Measurements from ENCODE around the gene APOBEC3B.
"Not testable (repeated sequence)": the region's sequence is repeated elsewhere in the genome, so short reads cannot be mapped to it uniquely, and the experiment has no call there.

APOBEC3B gene

DNA sequence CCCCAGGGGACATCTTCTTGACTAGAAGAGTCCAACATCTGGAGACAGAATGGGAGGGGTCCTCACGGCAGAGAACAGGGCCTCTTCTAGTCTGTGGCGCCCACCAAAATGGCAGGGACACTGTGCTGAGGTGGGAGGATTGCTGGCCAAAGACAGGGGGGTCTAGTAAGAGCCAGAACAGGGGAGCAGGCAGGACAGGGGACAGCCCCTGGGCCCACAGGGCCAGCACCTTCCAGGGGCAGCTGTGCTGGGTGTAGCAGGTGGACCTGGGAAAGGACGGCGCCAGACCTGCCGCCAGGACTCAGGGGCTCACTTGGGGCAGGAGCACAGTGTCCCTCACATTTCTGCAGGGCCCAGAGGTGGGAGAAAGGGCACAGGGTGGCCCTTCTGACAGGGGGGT, 25.6 kb upstream of the APOBEC3B start:
- no peak for DNase-seq (ENCODE audit: low spot score)
- TF ChIP-seq, protein P1, sequence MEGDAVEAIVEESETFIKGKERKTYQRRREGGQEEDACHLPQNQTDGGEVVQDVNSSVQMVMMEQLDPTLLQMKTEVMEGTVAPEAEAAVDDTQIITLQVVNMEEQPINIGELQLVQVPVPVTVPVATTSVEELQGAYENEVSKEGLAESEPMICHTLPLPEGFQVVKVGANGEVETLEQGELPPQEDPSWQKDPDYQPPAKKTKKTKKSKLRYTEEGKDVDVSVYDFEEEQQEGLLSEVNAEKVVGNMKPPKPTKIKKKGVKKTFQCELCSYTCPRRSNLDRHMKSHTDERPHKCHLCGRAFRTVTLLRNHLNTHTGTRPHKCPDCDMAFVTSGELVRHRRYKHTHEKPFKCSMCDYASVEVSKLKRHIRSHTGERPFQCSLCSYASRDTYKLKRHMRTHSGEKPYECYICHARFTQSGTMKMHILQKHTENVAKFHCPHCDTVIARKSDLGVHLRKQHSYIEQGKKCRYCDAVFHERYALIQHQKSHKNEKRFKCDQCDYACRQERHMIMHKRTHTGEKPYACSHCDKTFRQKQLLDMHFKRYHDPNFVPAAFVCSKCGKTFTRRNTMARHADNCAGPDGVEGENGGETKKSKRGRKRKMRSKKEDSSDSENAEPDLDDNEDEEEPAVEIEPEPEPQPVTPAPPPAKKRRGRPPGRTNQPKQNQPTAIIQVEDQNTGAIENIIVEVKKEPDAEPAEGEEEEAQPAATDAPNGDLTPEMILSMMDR (IDR thresholded peaks at IDR 0.05; ENCODE audit: extremely low read depth, missing control alignments), result no peak

DNA sequence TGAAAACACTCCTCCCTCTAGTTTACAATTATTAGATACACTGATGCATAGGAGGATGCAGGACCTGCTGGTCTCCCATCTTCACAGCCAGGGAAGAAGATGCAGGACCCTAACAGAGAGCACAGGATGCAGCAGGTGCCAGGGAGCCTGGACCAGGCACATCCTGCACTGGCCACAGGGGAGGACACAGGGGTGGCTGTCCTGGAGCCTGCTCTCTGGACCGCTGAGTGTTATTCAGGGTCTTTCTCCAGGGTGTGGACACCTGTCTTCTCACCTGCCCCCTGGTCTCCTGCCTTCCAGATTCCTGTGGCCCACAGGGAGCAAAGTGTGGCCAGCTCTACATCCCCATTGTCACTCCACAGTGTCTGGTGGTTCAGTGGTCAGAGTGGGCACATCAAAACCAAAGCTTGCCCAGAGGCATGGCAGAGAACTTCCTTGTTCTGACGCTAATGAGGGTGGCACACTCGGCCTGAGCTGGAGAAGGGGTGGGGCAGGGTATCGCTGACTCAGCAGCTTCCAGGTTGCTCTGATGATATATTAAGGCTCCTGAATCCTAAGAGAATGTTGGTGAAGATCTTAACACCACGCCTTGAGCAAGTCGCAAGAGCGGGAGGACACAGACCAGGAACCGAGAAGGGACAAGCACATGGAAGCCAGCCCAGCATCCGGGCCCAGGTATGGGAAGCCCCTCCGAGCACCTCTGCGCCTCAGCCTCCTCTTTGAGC, 24.9 kb upstream of the APOBEC3B start, which contains the start of gene APOBEC3A:
Gene APOBEC3A, plus strand, starts transcription at position 564 of the 725 bp plus-strand sequence. Its CDS starts 83 bp downstream, at position 647.
- TF ChIP-seq, protein P1 (IDR thresholded peaks at IDR 0.05; ENCODE audit: extremely low read depth, missing control alignments), result no peak
- DNase-seq (ENCODE audit: low spot score), result no peak

DNA sequence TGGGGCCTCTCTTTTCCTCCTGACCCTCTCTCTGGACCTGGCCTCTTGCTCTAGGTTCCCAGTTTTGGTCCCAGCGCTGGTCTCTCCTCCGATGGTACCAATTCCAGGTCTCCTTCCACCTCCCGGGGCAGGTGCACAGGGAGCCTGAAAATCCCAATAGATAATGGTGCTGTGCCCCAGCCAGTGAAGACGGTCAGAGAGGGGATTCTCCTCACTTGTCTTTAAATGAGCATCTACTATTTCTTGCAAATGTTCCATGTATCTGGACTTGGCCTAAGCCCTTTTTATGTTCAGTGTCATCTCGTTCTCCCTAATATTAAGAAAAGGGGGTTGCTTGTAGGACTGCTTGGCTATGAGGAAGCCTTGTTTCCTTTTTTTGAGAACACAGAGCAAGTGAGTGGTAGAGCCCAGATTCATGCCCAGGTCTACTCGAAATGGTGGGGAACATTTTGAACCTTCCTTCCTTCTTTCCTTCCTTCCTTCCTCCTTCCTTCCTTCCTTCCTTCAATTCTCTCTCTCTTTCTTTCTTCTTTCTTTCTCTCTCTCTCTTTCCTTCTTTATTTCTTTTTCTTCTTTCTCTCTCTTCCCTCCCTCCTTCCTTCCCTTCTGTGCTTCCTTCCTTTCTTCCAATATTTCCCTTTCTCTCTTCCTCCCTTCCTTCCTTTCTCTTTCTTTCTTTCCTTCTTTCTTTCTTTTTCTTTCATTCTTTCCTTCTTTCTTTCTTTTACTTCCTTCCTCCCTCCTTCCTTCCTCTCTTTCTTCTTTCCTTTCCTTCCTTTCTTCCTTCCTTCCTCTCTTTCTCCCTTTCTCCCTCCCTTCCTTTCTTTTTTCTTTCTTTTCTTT, 24.1 kb upstream of the APOBEC3B start:
- TF ChIP-seq, protein P1 (IDR thresholded peaks at IDR 0.05; ENCODE audit: extremely low read depth, missing control alignments), result no peak
- no peak for DNase-seq (ENCODE audit: low spot score)

DNA sequence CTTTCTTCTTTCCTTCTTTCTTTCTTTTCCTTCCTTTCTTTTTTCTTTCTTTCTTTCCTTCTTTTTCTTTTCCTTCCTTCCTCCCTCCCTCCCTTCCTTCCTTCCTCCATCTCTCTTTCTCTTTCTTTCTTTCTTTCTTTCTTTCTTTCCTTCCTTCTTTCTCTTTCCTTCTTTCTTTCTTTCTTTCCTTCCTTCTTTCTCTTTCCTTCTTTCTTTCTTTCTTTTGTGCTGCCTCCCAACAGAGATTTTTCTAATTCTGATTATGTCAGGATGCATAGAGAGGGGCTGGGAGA, 23.6 kb upstream of the APOBEC3B start:
- DNase-seq (ENCODE audit: low spot score), result not testable (repeated sequence)

DNA sequence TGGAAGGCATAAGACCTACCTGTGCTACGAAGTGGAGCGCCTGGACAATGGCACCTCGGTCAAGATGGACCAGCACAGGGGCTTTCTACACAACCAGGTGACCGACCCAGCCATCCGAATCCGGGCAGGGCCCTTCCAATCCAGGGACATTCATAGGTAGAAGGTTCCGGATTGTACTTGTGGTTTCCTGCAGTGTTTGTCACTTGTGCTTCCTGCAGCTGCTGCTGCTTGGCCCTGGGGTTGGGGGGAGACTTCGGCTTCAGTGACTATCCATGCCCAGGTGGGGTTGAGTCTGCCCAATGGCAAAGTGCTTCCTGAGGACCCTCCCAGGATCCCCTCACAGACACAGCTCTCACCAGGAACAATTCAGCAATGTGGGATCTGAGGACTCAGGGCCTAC, 22.6 kb upstream of the APOBEC3B start:
- TF ChIP-seq, protein P1 (IDR thresholded peaks at IDR 0.05; ENCODE audit: extremely low read depth, missing control alignments), result no peak
- DNase-seq (ENCODE audit: low spot score), result no peak

DNA sequence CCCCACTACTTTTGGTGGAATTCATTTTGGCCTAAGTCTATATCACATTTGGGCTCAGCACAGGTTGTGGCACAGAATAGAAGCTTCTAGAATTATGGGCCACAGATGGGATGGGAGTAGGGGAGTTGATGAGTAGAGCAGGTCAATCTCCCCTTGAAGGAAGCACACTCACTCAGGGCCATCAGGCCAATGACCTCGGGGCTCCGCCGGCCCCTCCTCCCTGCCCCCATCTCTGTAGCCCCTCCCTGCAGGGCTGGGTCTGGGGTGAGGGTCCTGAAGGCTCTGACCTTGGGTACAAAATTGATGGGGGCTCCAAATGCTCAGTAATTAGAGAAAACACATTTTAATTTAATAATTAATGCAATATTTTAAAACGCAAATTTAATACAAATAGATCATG, 21.5 kb upstream of the APOBEC3B start:
- not testable (repeated sequence) for DNase-seq (ENCODE audit: low spot score)

DNA sequence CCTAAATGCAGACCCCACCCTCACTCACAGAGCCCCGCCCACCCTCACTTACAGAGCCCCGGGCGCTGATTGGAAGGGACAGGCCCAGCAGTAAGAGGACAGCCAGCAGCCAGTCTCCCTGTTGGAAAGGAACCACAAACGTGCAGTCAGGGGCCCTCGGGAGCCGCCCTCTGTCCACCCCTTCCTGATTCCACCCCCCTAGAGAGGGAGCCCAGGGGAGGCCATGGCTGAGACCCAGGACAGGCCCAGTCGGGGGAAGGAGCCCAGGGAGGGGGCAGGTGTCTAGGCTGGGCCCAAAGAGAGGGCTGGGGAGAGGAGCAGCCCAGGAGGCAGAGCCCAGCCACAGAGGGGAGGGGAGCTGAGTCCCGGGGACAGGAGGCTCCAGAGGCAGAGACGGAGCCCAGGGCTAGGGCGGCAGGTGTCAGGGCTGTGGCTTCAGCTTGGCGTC, 18.8 kb upstream of the APOBEC3B start:
- DNase-seq (ENCODE audit: low spot score), result not testable (repeated sequence)

DNA sequence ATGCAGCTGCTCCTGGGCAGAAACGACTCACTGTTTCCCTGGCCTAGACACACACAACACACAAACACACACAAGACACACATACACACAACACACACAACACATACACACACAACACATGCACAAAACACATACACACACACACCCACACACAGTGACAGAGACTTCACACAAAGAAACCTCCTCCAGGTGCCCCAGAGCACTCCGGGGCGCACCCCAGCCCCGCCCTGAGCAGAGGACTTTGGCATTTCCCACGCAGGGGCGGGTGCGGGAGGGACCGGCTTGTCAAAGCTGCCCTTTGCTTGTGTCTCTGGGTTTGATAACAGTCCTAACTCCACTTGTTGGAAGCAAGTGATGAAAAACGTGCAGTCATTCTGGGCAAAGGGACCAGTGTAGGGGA, 18.3 kb upstream of the APOBEC3B start:
- no peak for DNase-seq (ENCODE audit: low spot score)
- TF ChIP-seq, protein P1 (IDR thresholded peaks at IDR 0.05; ENCODE audit: extremely low read depth, missing control alignments), result no peak

DNA sequence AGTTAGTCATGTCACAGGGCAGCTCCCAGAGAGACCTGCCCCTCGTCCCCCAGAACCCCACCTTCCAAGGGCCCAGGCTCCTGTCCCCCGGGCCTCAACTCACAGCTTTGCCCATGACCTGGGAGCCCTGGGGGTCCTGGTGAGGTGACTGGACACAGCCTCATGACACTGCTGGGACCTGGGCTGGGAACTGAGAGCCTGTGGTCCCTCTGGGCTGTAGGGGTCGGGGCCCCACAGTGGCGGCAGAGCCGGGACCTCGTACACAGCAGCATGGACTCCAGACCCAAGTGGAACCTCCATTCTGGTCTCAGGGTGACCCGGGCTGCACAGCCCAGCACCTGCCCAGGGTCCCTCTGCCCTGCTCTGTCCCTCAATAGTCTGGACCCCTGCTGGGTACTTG, 17.8 kb upstream of the APOBEC3B start:
- DNase-seq (ENCODE audit: low spot score), result no peak

More for the DNA sequence above, 17.8 kb upstream of the APOBEC3B start:
- TF ChIP-seq, protein P1 (IDR thresholded peaks at IDR 0.05; ENCODE audit: extremely low read depth, missing control alignments), result no peak

Data from GM20000 (cell line).